Nephron progenitor cell (in vitro differentiated cells): ENCODE measurements around the gene WDR93.

Experiments used
- DNase-seq: peaks from one replicate; pipeline ENCODE4 v3.0.0; 2021
- H3K27ac Mint-ChIP-seq: 2 replicates; pipeline ENCODE4 v1.8.0; 2021; ENCODE audit warnings: mild to moderate bottlenecking, moderate library complexity, mixed read lengths
- H3K27me3 Mint-ChIP-seq: 2 replicates; pipeline ENCODE4 v1.8.0; 2021; ENCODE audit warnings: mild to moderate bottlenecking, low read depth, mixed read lengths; ENCODE audit not compliant: poor library complexity
- H3K36me3 Mint-ChIP-seq: 2 replicates; pipeline ENCODE4 v1.8.0; 2021; ENCODE audit warnings: low read depth, mixed read lengths
- H3K4me1 Mint-ChIP-seq: 2 replicates; pipeline ENCODE4 v1.8.0; 2021; ENCODE audit warnings: mixed read lengths
- H3K4me3 Mint-ChIP-seq: 2 replicates; pipeline ENCODE4 v1.8.0; 2021; ENCODE audit warnings: mild to moderate bottlenecking, moderate library complexity, mixed read lengths
- H3K9me3 Mint-ChIP-seq: 2 replicates; pipeline ENCODE4 v1.8.0; 2021; ENCODE audit warnings: mild to moderate bottlenecking, moderate library complexity, mixed read lengths
- CTCF ChIP-seq: fragments of 200-600 bp; sonication (generic); IDR thresholded peaks from 2 replicates; pipeline ENCODE4 v1.5.0; 2021; ENCODE audit warnings: antibody characterized with exemption

The WDR93 gene

GRCh38 chr15:89673165-89673512 is 17.5 kb upstream of the WDR93 start:
- no peaks in the 10 kb centered on the region for H3K36me3 Mint-ChIP-seq
- no peak overlapping the region for H3K4me3 Mint-ChIP-seq

GRCh38 chr15:89674526-89674925 is 16.1 kb upstream of the WDR93 start:
- peaks cover 19% of the 10 kb centered on the region for H3K4me1 Mint-ChIP-seq
- no peak for DNase-seq
- H3K27ac Mint-ChIP-seq: no peak overlapping the region
- no peak for TF ChIP-seq CTCF
- no peak overlapping the region for H3K4me3 Mint-ChIP-seq
- peaks cover 31% of the 10 kb centered on the region for H3K27me3 Mint-ChIP-seq
- no peaks in the 10 kb centered on the region for H3K9me3 Mint-ChIP-seq
- H3K36me3 Mint-ChIP-seq: no peaks in the 10 kb centered on the region

More at GRCh38 chr15:89673165-89673512, 17.5 kb upstream of the WDR93 start:
- DNase-seq: peak; percentile 71
- Mint-ChIP-seq H3K4me1 (peaks cover 8% of the 10 kb centered on the region), H3K27ac (no peak overlapping the region), H3K9me3 (no peaks in the 10 kb centered on the region), H3K27me3 (peaks cover 29% of the 10 kb centered on the region)
- TF ChIP-seq CTCF: peak; percentile 71

- Mint-ChIP-seq H3K27me3 (peaks cover 25% of the 10 kb centered on the region), H3K36me3 (no peaks in the 10 kb centered on the region), H3K27ac (no peak overlapping the region), H3K4me3 (no peak overlapping the region), H3K9me3 (no peaks in the 10 kb centered on the region), H3K4me1 (peaks cover 30% of the 10 kb centered on the region)
- no peak for TF ChIP-seq CTCF
- DNase-seq: no peak
Measured at GRCh38 chr15:89675606-89676005, 15.0 kb upstream of the WDR93 start.

DNA sequence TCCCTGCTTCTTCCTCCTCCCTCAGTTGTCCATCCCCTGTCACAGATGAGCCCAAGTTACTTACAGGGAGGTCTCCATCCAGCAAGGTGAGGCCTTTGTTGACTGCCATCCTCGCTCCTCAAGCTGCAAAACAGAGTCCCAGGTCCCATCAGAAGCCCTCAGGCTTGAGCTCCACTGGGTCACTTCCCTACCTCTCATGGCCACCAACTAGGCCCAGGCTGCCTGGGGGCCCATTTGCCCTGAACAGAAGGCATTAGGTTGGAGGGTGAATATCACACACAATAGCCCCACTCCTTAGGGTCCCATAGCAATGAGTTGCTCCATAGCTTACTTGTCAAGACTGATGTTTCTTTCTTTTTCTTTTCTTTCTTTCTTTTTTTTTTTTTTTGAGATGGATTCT is 13.2 kb upstream of the WDR93 start:
- H3K4me1 Mint-ChIP-seq: peaks cover 32% of the 10 kb centered on the region
- TF ChIP-seq CTCF: no peak
- H3K4me3 Mint-ChIP-seq: no peak overlapping the region
- peaks cover 32% of the 10 kb centered on the region for H3K27me3 Mint-ChIP-seq
- H3K9me3 Mint-ChIP-seq: no peaks in the 10 kb centered on the region
- no peak for DNase-seq
- H3K36me3 Mint-ChIP-seq: no peaks in the 10 kb centered on the region
- no peak overlapping the region for H3K27ac Mint-ChIP-seq

DNA sequence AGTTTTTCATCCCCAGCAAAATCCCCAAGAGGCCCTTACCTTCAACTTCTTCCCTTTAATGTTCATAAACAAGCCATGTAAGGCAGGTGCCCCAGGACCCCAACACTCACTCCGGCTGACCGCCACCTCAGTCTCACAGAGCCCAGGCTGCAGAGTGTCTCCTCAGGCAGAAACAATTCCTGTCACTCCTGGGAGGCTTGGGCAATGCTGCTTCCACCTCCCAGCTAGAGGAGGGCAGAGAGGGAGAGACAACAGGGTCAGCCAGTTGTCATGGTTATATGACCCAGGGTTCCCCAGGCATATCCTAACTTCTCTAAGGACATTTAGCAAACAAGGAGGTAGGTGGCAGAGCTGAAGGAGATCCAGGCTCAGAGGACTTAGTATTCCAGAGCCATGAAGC is 11.4 kb upstream of the WDR93 start, which contains the start of gene PLIN1:
Gene PLIN1 (minus strand): TSS at position 156 of the 400 bp plus-strand sequence. CDS start 1,878 bp downstream, outside the sequence.
- Mint-ChIP-seq H3K9me3 (no peaks in the 10 kb centered on the region), H3K27ac (peak within 1 kb of the TSS; percentile 37)

More for the DNA sequence above, 11.4 kb upstream of the WDR93 start, which contains the start of gene PLIN1:
- H3K27me3 Mint-ChIP-seq: peaks cover 35% of the 10 kb centered on the region
- H3K36me3 Mint-ChIP-seq: peaks cover 8% of the 10 kb centered on the region
- DNase-seq: no peak
- peaks cover 23% of the 10 kb centered on the region for H3K4me1 Mint-ChIP-seq
- no peak within 1 kb of the TSS for H3K4me3 Mint-ChIP-seq
- TF ChIP-seq CTCF: no peak
